Activated gamma-delta T cell (primary cell): ENCODE measurements around the gene ADORA2A.

ENCODE experiments used
- DNase-seq: peaks from one replicate; lab custom pipeline; 2025; lab: John Stamatoyannopoulos, UW
- total RNA-seq, 2 donors: gene quantifications; one replicate each; lab custom pipeline; 2026; lab: John Stamatoyannopoulos, UW

Gene ADORA2A
- 1.9 to 3.3 reads per million in 2 donors for total RNA-seq

GRCh38 chr22:24427500-24428164 lies at the start of gene ADORA2A:
Gene ADORA2A, plus strand, starts transcription at chr22:24427599. Its CDS starts 5,806 bp downstream, at chr22:24433405.
- peak; percentile 55 for DNase-seq

GRCh38 chr22:24379536-24379935 lies 47.9 kb upstream of the ADORA2A start:
- DNase-seq: no peak

- DNase-seq: no peak
Observed at GRCh38 chr22:24380220-24380904, 47.0 kb upstream of the ADORA2A start.

- no peak for DNase-seq
Observed at GRCh38 chr22:24380905-24381230, 46.5 kb upstream of the ADORA2A start.

- DNase-seq: no peak
Observed at GRCh38 chr22:24383061-24383460, 44.3 kb upstream of the ADORA2A start.

- DNase-seq: no peak
Observed at GRCh38 chr22:24384131-24384530, 43.3 kb upstream of the ADORA2A start.

GRCh38 chr22:24386937-24387471 lies 40.4 kb upstream of the ADORA2A start:
- DNase-seq: no peak

- DNase-seq: no peak
Observed at GRCh38 chr22:24389680-24390079, 37.7 kb upstream of the ADORA2A start.

- no peak for DNase-seq
Observed at GRCh38 chr22:24390156-24390555, 37.2 kb upstream of the ADORA2A start.

GRCh38 chr22:24390576-24390975 lies 36.8 kb upstream of the ADORA2A start:
- DNase-seq: no peak

- no peak for DNase-seq
Observed at GRCh38 chr22:24391836-24392217, 35.6 kb upstream of the ADORA2A start.

GRCh38 chr22:24392218-24392931 lies 35.0 kb upstream of the ADORA2A start:
- DNase-seq: no peak

GRCh38 chr22:24393012-24393559 lies 34.3 kb upstream of the ADORA2A start:
- no peak for DNase-seq

- DNase-seq: no peak
Observed at GRCh38 chr22:24393848-24394247, 33.6 kb upstream of the ADORA2A start.

GRCh38 chr22:24394254-24394653 lies 33.1 kb upstream of the ADORA2A start:
- DNase-seq: no peak

- DNase-seq: no peak
Observed at GRCh38 chr22:24398409-24398808, 29.0 kb upstream of the ADORA2A start.

- no peak for DNase-seq
Observed at GRCh38 chr22:24400034-24400725, 27.2 kb upstream of the ADORA2A start.

- DNase-seq: no peak
Observed at GRCh38 chr22:24400726-24401596, 26.4 kb upstream of the ADORA2A start.

GRCh38 chr22:24401931-24402367 lies 25.4 kb upstream of the ADORA2A start:
- DNase-seq: no peak

GRCh38 chr22:24402460-24403192 lies 24.8 kb upstream of the ADORA2A start:
- no peak for DNase-seq
